GM18526 (cell line): ENCODE measurements around the gene MS4A3.

Experiments
- POLR2A ChIP-seq: IDR thresholded peaks from 3 replicates; pipeline ENCODE4 v1.6.1; 2011; ENCODE audit not compliant: insufficient read length; ENCODE audit errors: extremely low read depth

The MS4A3 gene

GRCh38 chr11:60085909-60086308 lies 29.4 kb downstream of the MS4A3 start:
- TF ChIP-seq POLR2A = no peak

- no peak for TF ChIP-seq POLR2A
Observed at GRCh38 chr11:60087239-60087638, 30.8 kb downstream of the MS4A3 start.

GRCh38 chr11:60088364-60088763 lies 31.9 kb downstream of the MS4A3 start, which contains the start of gene MS4A2:
Gene MS4A2 (plus strand): TSS chr11:60088664. CDS start chr11:60088766, 102 bp downstream.
- TF ChIP-seq POLR2A = no peak

GRCh38 chr11:60095477-60096120 lies 39.1 kb downstream of the MS4A3 start:
- no peak for TF ChIP-seq POLR2A

GRCh38 chr11:60097189-60097588 lies 40.7 kb downstream of the MS4A3 start:
- no peak for TF ChIP-seq POLR2A

- no peak for TF ChIP-seq POLR2A
Observed at GRCh38 chr11:60098508-60098907, 42.0 kb downstream of the MS4A3 start.

- no peak for TF ChIP-seq POLR2A
Observed at GRCh38 chr11:60100516-60100915, 44.1 kb downstream of the MS4A3 start.

- no peak for TF ChIP-seq POLR2A
Observed at GRCh38 chr11:60111793-60112192, 55.3 kb downstream of the MS4A3 start.

GRCh38 chr11:60116996-60117790 lies 60.7 kb downstream of the MS4A3 start:
- no peak for TF ChIP-seq POLR2A

GRCh38 chr11:60118338-60118737 lies 61.9 kb downstream of the MS4A3 start:
- no peak for TF ChIP-seq POLR2A

- no peak for TF ChIP-seq POLR2A
Observed at GRCh38 chr11:60119710-60120109, 63.2 kb downstream of the MS4A3 start.
